ENCODE data around the gene MECP2. TPM values are rescaled to one million over a fixed set of nuclear protein-coding genes. Genes with fewer than 3 reads are reported as not detected.
A peak's percentile ranks its signal among the peaks of the same experiment; 100 is the strongest.

Gene MECP2
- total and polyA plus RNA-seq, 2 of the 13 experiments (the other 11 are each of a cell fraction or from before 2014, with no cell fraction given), result 7.9 to 18.1 TPM

GRCh38 chrX:154013001-154013421 lies 84.5 kb downstream of the MECP2 start:
- Histone ChIP-seq H3K9me3 (ENCODE audit: low read length) (no peaks in the 10 kb centered on the region), H3K4me2 (ENCODE audit: low read depth, low read length) (peak overlapping the region; percentile 51), H2AFZ (ENCODE audit: low read length) (no peak overlapping the region), H3K27me3 (ENCODE audit: control insufficient read depth in 1 of 2, insufficient read depth in 2 of 2, low read length in 2 of 2) (no peaks in the 10 kb centered on the region), H3K79me2 (ENCODE audit: insufficient read depth, low read length) (peaks cover 3% of the 10 kb centered on the region), H3K27ac (ENCODE audit: extremely low read length, insufficient read depth, low read length) (peak overlapping the region; percentile 81), H3K4me1 (ENCODE audit: insufficient read depth, low read length) (peaks cover 47% of the 10 kb centered on the region), H3K4me3 (replicated peaks in 1 of 3; ENCODE audit: insufficient read depth in 1 of 3, low read depth in 2 of 3, low read length in 3 of 3) (peak overlapping the region in 1 of 3 experiments; percentile 37; a peak in 2 of 6 replicates), H3K36me3 (replicated peaks in 1 of 2; ENCODE audit: control insufficient read depth in 1 of 2, insufficient read depth in 2 of 2, low read length in 2 of 2) (peaks cover 0 to 7% of the 10 kb centered on the region in 2 experiments; a peak in 1 of 5 replicates), H4K20me1 (ENCODE audit: insufficient read depth, low read length) (no peaks in the 10 kb centered on the region), H3K9ac (ENCODE audit: insufficient read depth, low read depth, low read length) (peak overlapping the region; percentile 47)
- BruUV-seq (replicated peaks), result no TSS peak
- 0% methylated on average over 1 of the region's 17 CpGs for WGBS (ENCODE audit: low lambda C conversion rate)
- POLR2A ChIA-PET, result interaction anchor here (0.7 to 3.7 kb wide), 12 partner anchors 8 to 219 kb away, joined by 3 to 54 read pairs (median 4); partner anchors contain the start of genes HCFC1, IDH3G, SSR4 and TMEM187
- FAIRE-seq, result no peak
- in situ Hi-C loops (cut with HindIII; ENCODE audit: extremely low pct_ligation_motif_present, low pct_unique_long_range_greater_than_20kb), result loop anchor here (5.0 kb wide), 2 partner anchors 39 to 41 kb away; partner anchors contain the start of genes HCFC1 and TMEM187
- DNase-seq (ENCODE audit: low spot score), result no peak
- CTCF ChIA-PET (ENCODE audit: low intra/inter-chr PET ratio, low total read pairs), result no interaction called here
- intact Hi-C loops (cut with micrococcal nuclease; ENCODE audit: unreplicated experiment), result loop anchor here (2.0 to 5.0 kb wide), 2 partner anchors 39 to 40 kb away; partner anchors contain the start of gene TMEM187
- ATAC-seq, result peak; percentile 69
- peak; percentile 20 for TF ChIP-seq AGO2 (optimal IDR thresholded peaks at IDR 0.05; ENCODE audit: low read depth, low read length)
- TF ChIP-seq ZNF891 (CRISPR knock-in tag; IDR thresholded peaks at IDR 0.05), result 0 out of 2 replicates have a peak, but pooled peaks have one; percentile 42
- no peak for TF ChIP-seq BCL6 (CRISPR knock-in tag; IDR thresholded peaks at IDR 0.05)
- no peak for TF ChIP-seq ZSCAN21 (CRISPR knock-in tag; IDR thresholded peaks at IDR 0.05; ENCODE audit: borderline replicate concordance)
- TF ChIP-seq SIX4 (CRISPR knock-in tag; IDR thresholded peaks at IDR 0.05), result no peak
- TF ChIP-seq ZFP91 (CRISPR knock-in tag; IDR thresholded peaks at IDR 0.05; ENCODE audit: borderline replicate concordance), result peak; percentile 16; the same call in 1 of the 2 replicates
- TF ChIP-seq CBFB (CRISPR knock-in tag; IDR thresholded peaks at IDR 0.05), result no peak
- no peak for TF ChIP-seq HNRNPLL (IDR thresholded peaks at IDR 0.05; ENCODE audit: low read depth, low read length, poor library complexity, severe bottlenecking)
- no peak for TF ChIP-seq PATZ1 (CRISPR knock-in tag; IDR thresholded peaks at IDR 0.05)
- no peak for TF ChIP-seq KAT8 (CRISPR knock-in tag; IDR thresholded peaks at IDR 0.05)
- TF ChIP-seq HIC2 (CRISPR knock-in tag; IDR thresholded peaks at IDR 0.05; ENCODE audit: low read depth), result peak; percentile 63; the same call in 1 of the 2 replicates
- no peak for TF ChIP-seq FOSL1 (CRISPR knock-in tag; IDR thresholded peaks at IDR 0.05; ENCODE audit: borderline replicate concordance)
- peak; percentile 24; the same call in 1 of the 2 replicates for TF ChIP-seq HDAC1 (CRISPR knock-in tag; IDR thresholded peaks at IDR 0.05)
- TF ChIP-seq HNRNPL (IDR thresholded peaks at IDR 0.05; ENCODE audit: low read depth, low read length), result peak; percentile 95
- TF ChIP-seq RBFOX2 (IDR thresholded peaks at IDR 0.05; ENCODE audit: low read depth, low read length), result peak; percentile 66
- TF ChIP-seq TERF1 (CRISPR knock-in tag; IDR thresholded peaks at IDR 0.05), result no peak
- TF ChIP-seq CBX5 (CRISPR knock-in tag; IDR thresholded peaks at IDR 0.05; ENCODE audit: borderline replicate concordance), result no peak
- no peak for TF ChIP-seq NONO (IDR thresholded peaks at IDR 0.05)
- 0 out of 2 replicates have a peak, but pooled peaks have one; percentile 1 for TF ChIP-seq NONO (CRISPR knock-in tag; conservative IDR thresholded peaks at IDR 0.05)
